ENCODE measurements around the gene MLF2.

- no peak for TF ChIP-seq POLR2A (IDR thresholded peaks at IDR 0.05)
- TF ChIP-seq, protein P1, sequence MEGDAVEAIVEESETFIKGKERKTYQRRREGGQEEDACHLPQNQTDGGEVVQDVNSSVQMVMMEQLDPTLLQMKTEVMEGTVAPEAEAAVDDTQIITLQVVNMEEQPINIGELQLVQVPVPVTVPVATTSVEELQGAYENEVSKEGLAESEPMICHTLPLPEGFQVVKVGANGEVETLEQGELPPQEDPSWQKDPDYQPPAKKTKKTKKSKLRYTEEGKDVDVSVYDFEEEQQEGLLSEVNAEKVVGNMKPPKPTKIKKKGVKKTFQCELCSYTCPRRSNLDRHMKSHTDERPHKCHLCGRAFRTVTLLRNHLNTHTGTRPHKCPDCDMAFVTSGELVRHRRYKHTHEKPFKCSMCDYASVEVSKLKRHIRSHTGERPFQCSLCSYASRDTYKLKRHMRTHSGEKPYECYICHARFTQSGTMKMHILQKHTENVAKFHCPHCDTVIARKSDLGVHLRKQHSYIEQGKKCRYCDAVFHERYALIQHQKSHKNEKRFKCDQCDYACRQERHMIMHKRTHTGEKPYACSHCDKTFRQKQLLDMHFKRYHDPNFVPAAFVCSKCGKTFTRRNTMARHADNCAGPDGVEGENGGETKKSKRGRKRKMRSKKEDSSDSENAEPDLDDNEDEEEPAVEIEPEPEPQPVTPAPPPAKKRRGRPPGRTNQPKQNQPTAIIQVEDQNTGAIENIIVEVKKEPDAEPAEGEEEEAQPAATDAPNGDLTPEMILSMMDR (IDR thresholded peaks at IDR 0.05), result no peak
These were observed 7.0 kb downstream of the MLF2 start for GRCh38 chr12:6745741-6746525.
